H1 (cell line): Measurements from ENCODE around the gene MCM6. TPM values are rescaled to one million over a fixed set of nuclear protein-coding genes. Genes with fewer than 3 reads are reported as not detected.

Experiments used
- ASH2L ChIP-seq: fragments of 200-600, 300-600 bp; sonication (generic); IDR thresholded peaks from one replicate; pipeline ENCODE4 v1.7.1; 2017; ENCODE audit warnings: low read length
- BRCA1 ChIP-seq: IDR thresholded peaks from 2 replicates; pipeline ENCODE4 v1.6.1; 2012; ENCODE audit warnings: low read depth, low read length, improper control_type of control experiment
- EZH2 ChIP-seq: fragments of 200-600 bp; sonication (generic); IDR thresholded peaks from 2 replicates; pipeline ENCODE4 v1.7.1; 2012; ENCODE audit warnings: low read depth, mild to moderate bottlenecking, moderate library complexity, low read length, inconsistent platforms; ENCODE audit not compliant: severe bottlenecking
- NANOG ChIP-seq: IDR thresholded peaks from 2 replicates; pipeline ENCODE4 v1.6.1; 2011; ENCODE audit warnings: low read length, low read depth, mild to moderate bottlenecking, inconsistent platforms; ENCODE audit not compliant: insufficient read depth, poor library complexity, severe bottlenecking
- POLR2AphosphoS5 ChIP-seq: IDR thresholded peaks from 2 replicates; pipeline ENCODE4 v1.6.1; 2011; ENCODE audit warnings: low read depth, low read length
- polyA plus RNA-seq, 7 experiments: library from polyadenylated mRNA; depleted of rRNA in 3 of 7; stranded (reverse) in 5 of 7; unstranded in 2 of 7; fragments of >200 nt in 5 of 7; fragments of 200-250 nt in 2 of 7; gene quantifications; 1 replicate in 5 of 7; 2 replicates in 1 of 7; 4 replicates in 1 of 7; pipeline versions ENCODE4 v1.2.1 to v1.2.3, GENCODE V29; 2011 to 2013; ENCODE audit warnings: missing spikeins in 2 of 7, mixed read lengths in 2 of 7
- total RNA-seq: library from RNA; stranded (reverse); fragmentation: NEBNext Ultra II Directional; extraction: Animal tissue kit (Norgen Biotek cat#: 25700); gene quantifications from 2 replicates; pipeline ENCODE4 v1.2.1, GENCODE V29; 2021

Gene MCM6
- total and polyA plus RNA-seq, 2 of the 8 experiments (the other 6 are each of a cell fraction or from before 2014, with no cell fraction given): 60.2 to 134 TPM

DNA sequence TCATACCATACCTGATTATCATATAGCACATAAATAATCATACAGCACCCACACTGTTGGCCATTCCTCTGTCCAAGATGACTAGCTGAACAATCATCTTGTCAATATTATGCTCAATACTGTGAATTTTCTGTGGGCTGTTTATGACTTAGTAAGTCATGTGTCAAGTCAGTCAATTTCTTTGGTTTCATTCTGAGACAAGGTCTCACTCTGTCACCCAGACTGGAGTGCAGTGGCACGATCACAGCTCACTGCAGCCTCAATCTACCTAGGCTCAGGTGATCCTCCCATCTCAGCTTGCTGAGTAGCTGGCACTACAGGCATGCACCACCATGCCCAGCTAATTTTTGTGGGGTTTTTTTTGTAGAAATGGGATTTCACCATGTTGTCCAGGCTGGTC lies 5.7 kb downstream of the MCM6 start (continued):
- no peak for TF ChIP-seq NANOG
- TF ChIP-seq BRCA1: no peak
- no peak for TF ChIP-seq EZH2
- no peak for TF ChIP-seq ASH2L
- no peak for TF ChIP-seq POLR2AphosphoS5
- TF ChIP-seq, all 59 proteins: peak for 0
